Fibroblast of lung (primary cell): ENCODE data around the gene TMEM192. TPM values are rescaled to one million over a fixed set of nuclear protein-coding genes. Genes with fewer than 3 reads are reported as not detected.
"Not testable (repeated sequence)": the region's sequence is repeated elsewhere in the genome, so short reads cannot be mapped to it uniquely, and the experiment has no call there.

ENCODE experiments used
- DNase-seq, 2 donors: peaks; one replicate each; pipeline versions ENCODE4 v3.0.0 to v3.0.0-alpha.2; 2010; ENCODE audit warnings: low read depth in 2 of 2
- H2AFZ ChIP-seq: 2 replicates; pipeline ENCODE4 v1.5.1; 2012; ENCODE audit warnings: low read length, control low read depth, inconsistent platforms
- H3K27ac ChIP-seq: 2 replicates; pipeline ENCODE4 v1.5.1; 2011; ENCODE audit warnings: low read length, control low read depth; ENCODE audit not compliant: insufficient read depth
- H3K27me3 ChIP-seq: 2 replicates; pipeline ENCODE4 v1.5.1; 2011; ENCODE audit warnings: mild to moderate bottlenecking, low read length; ENCODE audit not compliant: control insufficient read depth, insufficient read depth
- H3K36me3 ChIP-seq: 2 replicates; pipeline ENCODE4 v1.5.1; 2011; ENCODE audit warnings: low read length; ENCODE audit not compliant: control insufficient read depth, insufficient read depth
- H3K4me1 ChIP-seq: 2 replicates; pipeline ENCODE4 v1.5.1; 2011; ENCODE audit warnings: low read length; ENCODE audit not compliant: control insufficient read depth, insufficient read depth; ENCODE audit errors: extremely low read depth
- H3K4me2 ChIP-seq: 2 replicates; pipeline ENCODE4 v1.5.1; 2011; ENCODE audit warnings: low read length, control low read depth; ENCODE audit not compliant: insufficient read depth; ENCODE audit errors: extremely low read depth
- H3K4me3 ChIP-seq, 4 experiments: fragments of 200-600 bp in 1 of 4; sonication (generic) in 1 of 4; replicated peaks in 1 of 4; 2 replicates each; pipeline ENCODE4 v1.5.1; 2011 to 2016; ENCODE audit warnings: low read length in 4 of 4, low read depth in 3 of 4, mild to moderate bottlenecking in 3 of 4, control low read depth in 2 of 4, inconsistent platforms in 1 of 4, mixed read lengths in 1 of 4; ENCODE audit not compliant: insufficient read depth in 1 of 4; ENCODE audit errors: control extremely low read depth in 1 of 4
- H3K79me2 ChIP-seq: 2 replicates; pipeline ENCODE4 v1.5.1; 2012; ENCODE audit warnings: mild to moderate bottlenecking, low read length, inconsistent platforms; ENCODE audit not compliant: control insufficient read depth, insufficient read depth
- H3K9ac ChIP-seq: 2 replicates; pipeline ENCODE4 v1.5.1; 2011; ENCODE audit warnings: mild to moderate bottlenecking, low read length, control low read depth; ENCODE audit not compliant: insufficient read depth
- H3K9me3 ChIP-seq: 2 replicates; pipeline ENCODE4 v1.5.1; 2012; ENCODE audit warnings: low read depth, low read length; ENCODE audit not compliant: control insufficient read depth, insufficient read depth
- H4K20me1 ChIP-seq: 2 replicates; pipeline ENCODE4 v1.5.1; 2011; ENCODE audit warnings: low read length; ENCODE audit not compliant: control insufficient read depth, insufficient read depth; ENCODE audit errors: extremely low read depth
- EZH2 ChIP-seq: IDR thresholded peaks from 2 replicates; pipeline ENCODE4 v1.5.1; 2012; ENCODE audit warnings: low read length, control low read depth, mild to moderate bottlenecking; ENCODE audit errors: missing control alignments
- polyA plus RNA-seq, 2 donors: library from polyadenylated mRNA; depleted of rRNA in 1 of 2; stranded (reverse) in 1 of 2; unstranded in 1 of 2; fragments of >200 nt; gene quantifications; 2 replicates each; pipeline ENCODE4 v1.2.1, GENCODE V29; 2011 to 2012; ENCODE audit warnings: missing spikeins in 1 of 2
- total RNA-seq: library from RNA; depleted of rRNA; stranded (reverse); fragments of >200 nt; gene quantifications from 2 replicates; pipeline ENCODE4 v1.2.1, GENCODE V29; 2014
- TF ChIP-seq, protein P1 (sequence below), 2 donors: IDR thresholded peaks in 1 of 2; conservative IDR thresholded peaks in 1 of 2; 1 replicate in 1 of 2; 2 replicates in 1 of 2; pipeline ENCODE4 v1.5.1; 2011 to 2012; ENCODE audit warnings: low read length in 2 of 2, control low read depth in 1 of 2, inconsistent platforms in 1 of 2, low read depth in 1 of 2, mild to moderate bottlenecking in 1 of 2

The TMEM192 gene
- total and polyA plus RNA-seq, 2 donors (not counting 1 experiment from before 2014, with no cell fraction given), result 6.9 to 23.7 TPM

GRCh38 chr4:165095291-165095690 is 17.4 kb downstream of the TMEM192 start:
- DNase-seq, result no peak
- no peak overlapping the region for H3K27ac ChIP-seq
- H3K4me1 ChIP-seq, result no peaks in the 10 kb centered on the region
- no peaks in the 10 kb centered on the region for H3K27me3 ChIP-seq
- no peak overlapping the region for H2AFZ ChIP-seq
- no peaks in the 10 kb centered on the region for H4K20me1 ChIP-seq
- H3K4me3 ChIP-seq, result no peak overlapping the region
- no peak overlapping the region for H3K4me2 ChIP-seq
- no peaks in the 10 kb centered on the region for H3K79me2 ChIP-seq
- H3K36me3 ChIP-seq, result no peaks in the 10 kb centered on the region
- no peaks in the 10 kb centered on the region for H3K9me3 ChIP-seq
- H3K9ac ChIP-seq, result no peak overlapping the region
- no peak for TF ChIP-seq EZH2
- TF ChIP-seq, protein P1, sequence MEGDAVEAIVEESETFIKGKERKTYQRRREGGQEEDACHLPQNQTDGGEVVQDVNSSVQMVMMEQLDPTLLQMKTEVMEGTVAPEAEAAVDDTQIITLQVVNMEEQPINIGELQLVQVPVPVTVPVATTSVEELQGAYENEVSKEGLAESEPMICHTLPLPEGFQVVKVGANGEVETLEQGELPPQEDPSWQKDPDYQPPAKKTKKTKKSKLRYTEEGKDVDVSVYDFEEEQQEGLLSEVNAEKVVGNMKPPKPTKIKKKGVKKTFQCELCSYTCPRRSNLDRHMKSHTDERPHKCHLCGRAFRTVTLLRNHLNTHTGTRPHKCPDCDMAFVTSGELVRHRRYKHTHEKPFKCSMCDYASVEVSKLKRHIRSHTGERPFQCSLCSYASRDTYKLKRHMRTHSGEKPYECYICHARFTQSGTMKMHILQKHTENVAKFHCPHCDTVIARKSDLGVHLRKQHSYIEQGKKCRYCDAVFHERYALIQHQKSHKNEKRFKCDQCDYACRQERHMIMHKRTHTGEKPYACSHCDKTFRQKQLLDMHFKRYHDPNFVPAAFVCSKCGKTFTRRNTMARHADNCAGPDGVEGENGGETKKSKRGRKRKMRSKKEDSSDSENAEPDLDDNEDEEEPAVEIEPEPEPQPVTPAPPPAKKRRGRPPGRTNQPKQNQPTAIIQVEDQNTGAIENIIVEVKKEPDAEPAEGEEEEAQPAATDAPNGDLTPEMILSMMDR (conservative IDR thresholded peaks at IDR 0.05 in 1 of 2, IDR thresholded peaks at IDR 0.05 in 1 of 2; ENCODE audit: low read depth in 1 of 2, low read length in 2 of 2), result no peak

- H4K20me1 ChIP-seq, result no peaks in the 10 kb centered on the region
- DNase-seq, result no peak
- H2AFZ ChIP-seq, result no peak overlapping the region
- no peaks in the 10 kb centered on the region for H3K79me2 ChIP-seq
- no peak overlapping the region for H3K4me2 ChIP-seq
- H3K27ac ChIP-seq, result no peak overlapping the region
- H3K27me3 ChIP-seq, result no peaks in the 10 kb centered on the region
- no peaks in the 10 kb centered on the region for H3K9me3 ChIP-seq
- no peaks in the 10 kb centered on the region for H3K36me3 ChIP-seq
- TF ChIP-seq, protein P1 (conservative IDR thresholded peaks at IDR 0.05 in 1 of 2, IDR thresholded peaks at IDR 0.05 in 1 of 2; ENCODE audit: low read depth in 1 of 2, low read length in 2 of 2), result no peak
- no peak for TF ChIP-seq EZH2
- no peaks in the 10 kb centered on the region for H3K4me1 ChIP-seq
- no peak overlapping the region for H3K9ac ChIP-seq
- H3K4me3 ChIP-seq, result no peak overlapping the region
Measured at GRCh38 chr4:165094873-165095272, 17.8 kb downstream of the TMEM192 start.

GRCh38 chr4:165092187-165092586 is 20.5 kb downstream of the TMEM192 start:
- not testable (repeated sequence) for H2AFZ ChIP-seq, H3K4me2 ChIP-seq, H3K9me3 ChIP-seq, H3K4me1 ChIP-seq, H3K4me3 ChIP-seq, H3K36me3 ChIP-seq, H3K27me3 ChIP-seq, H3K27ac ChIP-seq, H3K79me2 ChIP-seq, DNase-seq, H3K9ac ChIP-seq, H4K20me1 ChIP-seq
